Measurements from ENCODE around the gene TSPAN8.
"Not testable (repeated sequence)": the region's sequence is repeated elsewhere in the genome, so short reads cannot be mapped to it uniquely, and the experiment has no call there.

Gene TSPAN8

GRCh38 chr12:71157601-71158233 is at the start of gene TSPAN8:
TSS of gene TSPAN8 (minus strand) at chr12:71157999. CDS start at chr12:71157678, 321 bp downstream.
- no peak for DNase-seq

GRCh38 chr12:71201136-71201679 is 43.4 kb upstream of the TSPAN8 start:
- no peak for DNase-seq

GRCh38 chr12:71200706-71201105 is 42.9 kb upstream of the TSPAN8 start:
- DNase-seq: no peak

- DNase-seq: no peak
Measured at GRCh38 chr12:71197460-71197859, 39.7 kb upstream of the TSPAN8 start.

- no peak for DNase-seq
Measured at GRCh38 chr12:71195338-71195896, 37.6 kb upstream of the TSPAN8 start.

- no peak for DNase-seq
Measured at GRCh38 chr12:71194657-71195056, 36.9 kb upstream of the TSPAN8 start.

- no peak for DNase-seq
Measured at GRCh38 chr12:71193041-71193440, 35.2 kb upstream of the TSPAN8 start.

- no peak for DNase-seq
Measured at GRCh38 chr12:71191509-71192196, 33.9 kb upstream of the TSPAN8 start.

GRCh38 chr12:71190822-71191221 is 33.0 kb upstream of the TSPAN8 start:
- DNase-seq: no peak

- no peak for DNase-seq
Measured at GRCh38 chr12:71187379-71187778, 29.6 kb upstream of the TSPAN8 start.

- DNase-seq: no peak
Measured at GRCh38 chr12:71186571-71187288, 28.9 kb upstream of the TSPAN8 start.

- DNase-seq: no peak
Measured at GRCh38 chr12:71183846-71184245, 26.0 kb upstream of the TSPAN8 start.

- DNase-seq: no peak
Measured at GRCh38 chr12:71183018-71183417, 25.2 kb upstream of the TSPAN8 start.

GRCh38 chr12:71178162-71178561 is 20.4 kb upstream of the TSPAN8 start:
- no peak for DNase-seq

- no peak for DNase-seq
Measured at GRCh38 chr12:71174825-71175224, 17.0 kb upstream of the TSPAN8 start.

GRCh38 chr12:71174146-71174545 is 16.3 kb upstream of the TSPAN8 start:
- DNase-seq: no peak

- DNase-seq: no peak
Measured at GRCh38 chr12:71170456-71170855, 12.7 kb upstream of the TSPAN8 start.

GRCh38 chr12:71169286-71169685 is 11.5 kb upstream of the TSPAN8 start:
- DNase-seq: no peak

- DNase-seq: no peak
Measured at GRCh38 chr12:71166862-71167496, 9.2 kb upstream of the TSPAN8 start.

GRCh38 chr12:71166280-71166679 is 8.5 kb upstream of the TSPAN8 start:
- no peak for DNase-seq

GRCh38 chr12:71165780-71166179 is 8.0 kb upstream of the TSPAN8 start:
- not testable (repeated sequence) for DNase-seq

GRCh38 chr12:71164568-71165197 is 6.9 kb upstream of the TSPAN8 start:
- no peak for DNase-seq
